Nephron (organoid): ENCODE measurements around the gene MLST8.

Experiments used
- H3K27ac Mint-ChIP-seq, 3 experiments: 2 replicates each; pipeline ENCODE4 v1.8.0; 2020; ENCODE audit warnings: mixed read lengths in 3 of 3, mild to moderate bottlenecking in 2 of 3, moderate library complexity in 1 of 3
- H3K27me3 Mint-ChIP-seq: 2 replicates; pipeline ENCODE4 v1.8.0; 2021; ENCODE audit warnings: low read depth, mild to moderate bottlenecking, moderate library complexity, mixed read lengths
- H3K36me3 Mint-ChIP-seq: 2 replicates; pipeline ENCODE4 v1.8.0; 2020; ENCODE audit warnings: low read depth, mixed read lengths
- H3K4me1 Mint-ChIP-seq: 2 replicates; pipeline ENCODE4 v1.8.0; 2020; ENCODE audit warnings: mixed read lengths
- H3K4me3 Mint-ChIP-seq, 3 experiments: 2 replicates each; pipeline ENCODE4 v1.8.0; 2020; ENCODE audit warnings: mild to moderate bottlenecking in 3 of 3, mixed read lengths in 3 of 3, moderate library complexity in 2 of 3
- H3K9me3 Mint-ChIP-seq: 2 replicates; pipeline ENCODE4 v1.8.0; 2020; ENCODE audit warnings: mixed read lengths
- TF ChIP-seq, protein P1 (sequence below), 3 experiments: fragments of 200-600 bp; sonication (generic); IDR thresholded peaks; one replicate each; pipeline ENCODE4 v1.5.0; 2021; ENCODE audit warnings: antibody characterized with exemption in 3 of 3; ENCODE audit not compliant: unreplicated experiment in 3 of 3

Gene MLST8

DNA sequence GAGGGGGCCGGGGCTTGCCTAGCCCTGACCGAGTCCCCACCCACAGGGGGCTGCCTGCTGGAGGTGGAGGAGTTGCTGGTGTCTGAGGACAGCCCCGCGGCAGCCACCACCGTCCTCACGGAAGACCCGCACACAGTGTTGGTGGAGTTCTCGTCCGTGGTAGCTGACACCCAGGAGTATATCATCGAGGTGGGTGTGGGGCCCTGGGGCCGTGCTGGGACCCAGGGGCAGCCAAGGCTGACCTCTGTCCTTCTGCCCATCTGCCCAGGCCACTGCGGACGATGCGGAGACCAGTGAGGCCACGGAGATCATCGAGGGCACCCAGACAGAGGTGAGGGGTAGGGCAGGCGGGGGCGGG lies 29.5 kb downstream of the MLST8 start:
- H3K27ac Mint-ChIP-seq: no peak overlapping the region
- H3K9me3 Mint-ChIP-seq: no peaks in the 10 kb centered on the region
- H3K36me3 Mint-ChIP-seq: peaks cover 4% of the 10 kb centered on the region
- no peak overlapping the region for H3K4me3 Mint-ChIP-seq
- H3K27me3 Mint-ChIP-seq: peaks cover 34% of the 10 kb centered on the region
- no peaks in the 10 kb centered on the region for H3K4me1 Mint-ChIP-seq
- TF ChIP-seq, protein P1, sequence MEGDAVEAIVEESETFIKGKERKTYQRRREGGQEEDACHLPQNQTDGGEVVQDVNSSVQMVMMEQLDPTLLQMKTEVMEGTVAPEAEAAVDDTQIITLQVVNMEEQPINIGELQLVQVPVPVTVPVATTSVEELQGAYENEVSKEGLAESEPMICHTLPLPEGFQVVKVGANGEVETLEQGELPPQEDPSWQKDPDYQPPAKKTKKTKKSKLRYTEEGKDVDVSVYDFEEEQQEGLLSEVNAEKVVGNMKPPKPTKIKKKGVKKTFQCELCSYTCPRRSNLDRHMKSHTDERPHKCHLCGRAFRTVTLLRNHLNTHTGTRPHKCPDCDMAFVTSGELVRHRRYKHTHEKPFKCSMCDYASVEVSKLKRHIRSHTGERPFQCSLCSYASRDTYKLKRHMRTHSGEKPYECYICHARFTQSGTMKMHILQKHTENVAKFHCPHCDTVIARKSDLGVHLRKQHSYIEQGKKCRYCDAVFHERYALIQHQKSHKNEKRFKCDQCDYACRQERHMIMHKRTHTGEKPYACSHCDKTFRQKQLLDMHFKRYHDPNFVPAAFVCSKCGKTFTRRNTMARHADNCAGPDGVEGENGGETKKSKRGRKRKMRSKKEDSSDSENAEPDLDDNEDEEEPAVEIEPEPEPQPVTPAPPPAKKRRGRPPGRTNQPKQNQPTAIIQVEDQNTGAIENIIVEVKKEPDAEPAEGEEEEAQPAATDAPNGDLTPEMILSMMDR (IDR thresholded peaks at IDR 0.05; ENCODE audit: unreplicated experiment in 3 of 3): no peak

DNA sequence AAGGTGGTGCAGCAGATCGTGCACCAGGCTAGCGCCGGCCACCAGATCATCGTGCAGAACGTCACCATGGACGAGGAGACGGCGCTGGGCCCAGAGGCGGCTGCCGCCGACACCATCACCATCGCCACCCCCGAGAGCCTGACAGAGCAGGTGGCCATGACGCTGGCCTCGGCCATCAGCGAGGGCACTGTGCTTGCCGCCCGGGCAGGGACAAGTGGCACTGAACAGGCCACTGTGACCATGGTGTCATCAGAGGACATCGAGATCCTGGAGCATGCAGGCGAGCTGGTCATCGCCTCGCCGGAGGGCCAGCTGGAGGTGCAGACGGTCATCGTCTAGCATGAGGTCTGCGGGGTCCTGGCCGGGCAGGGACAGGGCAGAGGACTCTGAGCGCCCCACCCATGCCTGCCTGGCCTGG lies 30.0 kb downstream of the MLST8 start:
- Mint-ChIP-seq H3K4me1 (no peaks in the 10 kb centered on the region), H3K9me3 (no peaks in the 10 kb centered on the region), H3K27ac (no peak overlapping the region), H3K4me3 (no peak overlapping the region), H3K27me3 (peaks cover 37% of the 10 kb centered on the region), H3K36me3 (no peaks in the 10 kb centered on the region)
- TF ChIP-seq, protein P1 (IDR thresholded peaks at IDR 0.05; ENCODE audit: unreplicated experiment in 3 of 3): no peak

DNA sequence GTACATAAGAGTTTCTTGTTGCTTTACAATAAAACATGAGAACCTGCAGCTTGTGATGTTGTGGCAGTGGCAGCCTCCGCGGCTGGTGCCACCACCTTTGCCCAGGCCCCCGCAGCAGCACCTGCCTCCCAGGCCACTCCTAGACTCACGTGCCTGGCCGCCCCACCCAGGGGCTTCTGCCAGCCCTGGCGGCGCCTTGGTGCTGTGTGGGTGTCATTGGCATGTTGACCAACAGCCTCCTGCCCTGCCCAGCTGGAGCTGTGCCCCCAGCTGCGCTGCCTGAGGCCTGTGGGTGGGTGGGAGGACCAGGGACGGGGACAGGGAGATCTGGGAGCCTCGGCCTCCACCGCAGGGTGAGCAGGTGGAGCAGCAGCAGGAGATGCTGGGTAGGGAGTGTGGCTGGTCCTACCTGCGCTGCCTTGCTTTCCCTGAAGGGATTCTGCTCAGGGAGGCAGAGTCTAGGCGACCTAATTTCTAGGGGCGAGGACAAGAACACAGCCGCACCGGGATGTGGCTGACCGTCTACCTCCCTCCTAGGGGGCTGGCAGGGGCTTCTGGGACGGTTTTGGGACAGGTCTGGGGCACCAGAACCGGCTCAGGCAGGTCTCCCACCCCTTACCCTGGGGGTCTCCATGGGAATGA lies 30.6 kb downstream of the MLST8 start:
- TF ChIP-seq, protein P1 (IDR thresholded peaks at IDR 0.05; ENCODE audit: unreplicated experiment in 3 of 3): no peak
- Mint-ChIP-seq H3K4me3 (no peak overlapping the region), H3K27me3 (peaks cover 37% of the 10 kb centered on the region), H3K4me1 (no peaks in the 10 kb centered on the region), H3K36me3 (no peaks in the 10 kb centered on the region), H3K27ac (no peak overlapping the region), H3K9me3 (no peaks in the 10 kb centered on the region)

DNA sequence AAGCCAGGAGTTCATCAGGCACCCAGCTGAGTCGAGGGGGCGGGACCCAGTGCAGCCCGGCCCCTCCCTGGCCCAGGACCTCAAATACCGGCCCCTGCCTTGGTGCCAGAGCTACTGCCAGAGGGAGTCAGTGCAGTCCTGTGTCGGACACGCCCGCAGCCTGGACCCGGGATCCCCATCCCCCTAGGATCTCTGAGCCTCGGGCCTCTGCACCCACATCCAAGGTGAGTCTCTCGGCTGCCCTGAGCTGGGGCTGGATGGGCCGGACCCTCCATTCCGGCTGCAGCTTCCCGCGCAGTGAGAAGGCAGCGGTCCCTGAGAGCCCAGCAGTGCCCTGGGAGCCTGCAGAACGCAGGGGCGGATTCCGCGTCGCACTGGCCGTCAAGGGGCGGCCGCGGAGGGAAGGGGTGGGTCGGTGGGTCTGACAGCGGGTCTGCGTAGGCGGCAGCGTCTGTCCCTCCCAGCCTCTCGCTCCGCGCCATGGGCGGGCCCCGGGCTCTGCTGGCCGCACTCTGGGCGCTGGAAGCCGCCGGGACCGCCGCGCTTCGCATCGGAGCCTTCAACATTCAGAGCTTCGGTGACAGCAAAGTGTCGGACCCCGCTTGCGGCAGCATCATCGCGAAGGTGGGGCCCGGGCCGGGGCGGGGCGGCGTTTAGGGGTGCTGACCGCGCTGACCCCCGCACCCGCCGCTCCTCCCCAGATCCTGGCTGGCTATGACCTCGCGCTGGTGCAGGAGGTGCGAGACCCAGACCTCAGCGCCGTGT lies 31.3 kb downstream of the MLST8 start, which contains the start of gene DNASE1L2:
TSS of gene DNASE1L2 (plus strand) at position 108 of the 765 bp plus-strand sequence. CDS start at position 481, 373 bp downstream.
- Mint-ChIP-seq H3K27ac (no peak within 1 kb of the TSS), H3K4me1 (no peaks in the 10 kb centered on the region), H3K9me3 (no peaks in the 10 kb centered on the region), H3K27me3 (peaks cover 37% of the 10 kb centered on the region), H3K4me3 (peak within 1 kb of the TSS in 1 of 3 experiments; percentile 48), H3K36me3 (no peaks in the 10 kb centered on the region)
- TF ChIP-seq, protein P1 (IDR thresholded peaks at IDR 0.05; ENCODE audit: unreplicated experiment in 3 of 3): no peak

DNA sequence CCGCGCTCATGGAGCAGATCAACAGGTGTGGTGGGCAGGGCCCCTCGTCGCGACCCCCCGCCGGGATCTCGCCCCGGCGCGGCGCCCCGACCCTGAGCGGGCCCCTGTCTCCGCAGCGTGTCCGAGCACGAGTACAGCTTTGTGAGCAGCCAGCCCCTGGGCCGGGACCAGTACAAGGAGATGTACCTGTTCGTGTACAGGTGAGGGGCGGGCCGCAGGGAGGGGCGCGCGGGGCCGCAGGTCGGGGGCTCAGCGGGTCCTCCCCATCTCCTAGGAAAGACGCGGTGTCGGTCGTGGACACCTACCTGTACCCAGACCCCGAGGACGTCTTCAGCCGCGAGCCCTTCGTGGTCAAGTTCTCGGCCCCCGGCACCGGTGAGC lies 31.8 kb downstream of the MLST8 start:
- no peak overlapping the region for H3K27ac Mint-ChIP-seq
- TF ChIP-seq, protein P1 (IDR thresholded peaks at IDR 0.05; ENCODE audit: unreplicated experiment in 3 of 3): no peak
- peak overlapping the region in 1 of 3 experiments; percentile 48 for H3K4me3 Mint-ChIP-seq
- H3K9me3 Mint-ChIP-seq: no peaks in the 10 kb centered on the region
- no peaks in the 10 kb centered on the region for H3K4me1 Mint-ChIP-seq
- no peaks in the 10 kb centered on the region for H3K36me3 Mint-ChIP-seq
- H3K27me3 Mint-ChIP-seq: peaks cover 37% of the 10 kb centered on the region
